IMR-90 (cell line): Measurements from ENCODE around the gene C11orf98. TPM values are rescaled to one million over a fixed set of nuclear protein-coding genes. Genes with fewer than 3 reads are reported as not detected.
A peak's percentile ranks its signal among the peaks of the same experiment; 100 is the strongest.

Experiments used
- ATAC-seq: fragments of 200-7000 bp; cut with Tn5 transposase; 2 replicates; pipeline ENCODE4 v1.9.1; 2020; ENCODE audit warnings: low read depth, mild to moderate bottlenecking, moderate library complexity
- BruUV-seq: library from RNA; stranded (reverse); fragments of 400-500 nt; replicated peaks from 2 replicates; lab custom pipeline; 2021; lab: Mats Ljungman, UMichigan
- CTCF ChIA-PET: fragments of 300-600 bp; formaldehyde crosslinking; extraction: SDS; loops from one replicate; lab custom pipeline; 2021; ENCODE audit warnings: antibody characterized with exemption; lab: Yijun Ruan, JAX
- POLR2A ChIA-PET: fragments of 300-600 bp; sonication (Branson Sonifier 250); formaldehyde crosslinking; loops from one replicate; lab custom pipeline; 2022; ENCODE audit warnings: antibody characterized with exemption; ENCODE audit not compliant: unreplicated experiment; lab: Charles Lee
- DNase-seq: peaks from one replicate; pipeline ENCODE4 v3.0.0; 2013
- H2AFZ ChIP-seq: replicated peaks from 2 replicates; pipeline ENCODE3; 2013; ENCODE audit warnings: low read length, mild to moderate bottlenecking; ENCODE audit not compliant: poor library complexity
- H2AK5ac ChIP-seq: 2 replicates; pipeline ENCODE4 v1.6.1; 2013; ENCODE audit warnings: low read depth, low read length, inconsistent platforms
- H2AK9ac ChIP-seq: replicated peaks from 2 replicates; pipeline ENCODE3; 2013; ENCODE audit warnings: mild to moderate bottlenecking, low read depth, low read length, moderate library complexity; ENCODE audit not compliant: poor library complexity
- H2BK120ac ChIP-seq: 2 replicates; pipeline ENCODE4 v1.6.1; 2013; ENCODE audit warnings: low read depth, low read length, inconsistent platforms
- H2BK15ac ChIP-seq: 3 replicates; pipeline ENCODE4 v1.6.1; 2013; ENCODE audit warnings: low read depth, low read length, inconsistent platforms
- H2BK20ac ChIP-seq: 2 replicates; pipeline ENCODE4 v1.6.1; 2013; ENCODE audit warnings: low read depth, mild to moderate bottlenecking, inconsistent platforms, low read length, moderate library complexity
- H2BK5ac ChIP-seq: 2 replicates; pipeline ENCODE4 v1.6.1; 2013; ENCODE audit warnings: mild to moderate bottlenecking, low read depth, low read length, inconsistent platforms; ENCODE audit not compliant: poor library complexity, severe bottlenecking
- H3K14ac ChIP-seq: replicated peaks from 2 replicates; pipeline ENCODE4 v1.6.1; 2013; ENCODE audit warnings: low read depth, low read length, inconsistent platforms
- H3K18ac ChIP-seq: 2 replicates; pipeline ENCODE4 v1.6.1; 2013; ENCODE audit warnings: low read depth, low read length, control low read depth
- H3K23ac ChIP-seq: 2 replicates; pipeline ENCODE4 v1.6.1; 2013; ENCODE audit warnings: low read depth, low read length, inconsistent platforms
- H3K27ac ChIP-seq: 2 replicates; pipeline ENCODE4 v1.5.1; 2013; ENCODE audit warnings: mild to moderate bottlenecking, control low read depth, low read length; ENCODE audit not compliant: insufficient read depth
- H3K27me3 ChIP-seq: 2 replicates; pipeline ENCODE4 v1.6.1; 2013; ENCODE audit warnings: low read length; ENCODE audit not compliant: control insufficient read depth, insufficient read depth
- H3K36me3 ChIP-seq: 2 replicates; pipeline ENCODE4 v1.6.1; 2013; ENCODE audit warnings: low read length, mixed read lengths; ENCODE audit not compliant: control insufficient read depth, insufficient read depth
- H3K4ac ChIP-seq: 2 replicates; pipeline ENCODE4 v1.6.1; 2013; ENCODE audit warnings: low read depth, low read length, inconsistent platforms
- H3K4me1 ChIP-seq: 2 replicates; pipeline ENCODE4 v1.6.1; 2013; ENCODE audit warnings: low read length, mixed read lengths; ENCODE audit not compliant: control insufficient read depth, insufficient read depth
- H3K4me2 ChIP-seq: 2 replicates; pipeline ENCODE4 v1.6.1; 2013; ENCODE audit warnings: low read depth, mild to moderate bottlenecking, control low read depth, low read length, moderate library complexity
- H3K4me3 ChIP-seq: 2 replicates; pipeline ENCODE4 v1.5.1; 2013; ENCODE audit warnings: low read depth, mild to moderate bottlenecking, control low read depth, low read length, moderate library complexity; ENCODE audit not compliant: insufficient read depth
- H3K56ac ChIP-seq: 2 replicates; pipeline ENCODE4 v1.6.1; 2013; ENCODE audit warnings: low read length, inconsistent platforms; ENCODE audit not compliant: insufficient read depth; ENCODE audit errors: extremely low read depth
- H3K79me1 ChIP-seq, 2 experiments: 2 replicates each; pipeline ENCODE4 v1.6.1; 2013; ENCODE audit warnings: low read length in 2 of 2, inconsistent platforms in 1 of 2, low read depth in 1 of 2
- H3K9ac ChIP-seq: 2 replicates; pipeline ENCODE4 v1.6.1; 2013; ENCODE audit warnings: low read depth, low read length, control low read depth
- H3K9me1 ChIP-seq: 2 replicates; pipeline ENCODE4 v1.6.1; 2013; ENCODE audit warnings: low read length, inconsistent platforms; ENCODE audit not compliant: insufficient read depth
- H3K9me3 ChIP-seq: 2 replicates; pipeline ENCODE4 v1.6.1; 2013; ENCODE audit warnings: low read length; ENCODE audit not compliant: control insufficient read depth, insufficient read depth
- H4K20me1 ChIP-seq: 2 replicates; pipeline ENCODE4 v1.6.1; 2013; ENCODE audit warnings: low read length, inconsistent platforms; ENCODE audit not compliant: insufficient read depth
- H4K5ac ChIP-seq: 2 replicates; pipeline ENCODE4 v1.6.1; 2013; ENCODE audit warnings: mild to moderate bottlenecking, low read depth, low read length, control low read depth
- H4K8ac ChIP-seq, 2 experiments: 2 replicates each; pipeline ENCODE4 v1.6.1; 2013; ENCODE audit warnings: low read depth in 2 of 2, low read length in 2 of 2, control low read depth in 1 of 2, inconsistent platforms in 1 of 2
- H4K91ac ChIP-seq: 2 replicates; pipeline ENCODE4 v1.6.1; 2013; ENCODE audit warnings: low read depth, low read length, inconsistent platforms; ENCODE audit not compliant: insufficient read depth
- BHLHE40 ChIP-seq: fragments of 150-350 bp; IDR thresholded peaks from 2 replicates; pipeline ENCODE4 v1.6.1; 2016; ENCODE audit warnings: mild to moderate bottlenecking, low read depth, low read length
- CEBPB ChIP-seq: IDR thresholded peaks from 2 replicates; pipeline ENCODE4 v1.6.1; 2012; ENCODE audit warnings: low read depth, low read length, improper control_type of control experiment
- CHD1 ChIP-seq: IDR thresholded peaks from 2 replicates; pipeline ENCODE4 v1.6.1; 2012; ENCODE audit warnings: low read depth, low read length, improper control_type of control experiment
- MAFK ChIP-seq: IDR thresholded peaks from 2 replicates; pipeline ENCODE4 v1.6.1; 2012; ENCODE audit warnings: low read depth, low read length, improper control_type of control experiment
- MAZ ChIP-seq: IDR thresholded peaks from 2 replicates; pipeline ENCODE4 v1.6.1; 2012; ENCODE audit warnings: low read depth, mild to moderate bottlenecking, low read length, improper control_type of control experiment, moderate library complexity, borderline replicate concordance
- MXI1 ChIP-seq: IDR thresholded peaks from 2 replicates; pipeline ENCODE4 v1.6.1; 2012; ENCODE audit warnings: low read depth, mild to moderate bottlenecking, low read length, moderate library complexity, borderline replicate concordance
- NFE2L2 ChIP-seq: fragments of 150-350 bp; IDR thresholded peaks from 2 replicates; pipeline ENCODE4 v1.6.1; 2016; ENCODE audit warnings: low read depth, mild to moderate bottlenecking, low read length
- RAD21 ChIP-seq: IDR thresholded peaks from 2 replicates; pipeline ENCODE4 v1.6.1; 2012; ENCODE audit warnings: low read length, improper control_type of control experiment
- RFX5 ChIP-seq: IDR thresholded peaks from 2 replicates; pipeline ENCODE4 v1.8.0; 2012; ENCODE audit warnings: low read depth, mild to moderate bottlenecking, low read length, moderate library complexity
- SMC3 ChIP-seq: fragments of 150-350 bp; IDR thresholded peaks from 2 replicates; pipeline ENCODE4 v1.6.1; 2016; ENCODE audit warnings: low read depth, mild to moderate bottlenecking, antibody characterized with exemption, low read length, moderate library complexity
- WGBS, 2 experiments: methylation state at CpG; one replicate each; pipeline versions ENCODE4 v1.1.5 to v1.1.7; 2013; ENCODE audit warnings: missing lambda C conversion rate in 2 of 2; ENCODE audit not compliant: insufficient read length in 1 of 2; ENCODE audit errors: extremely low coverage in 2 of 2; 5-methylcytosine and 5-hydroxymethylcytosine counted together
- dilution Hi-C: fragments of 300-500 bp; cut with HindIII; formaldehyde crosslinking; loops from one replicate; pipeline ENCODE4 v1.14.3; 2018; ENCODE audit warnings: low sequenced_read_pairs; ENCODE audit not compliant: unreplicated experiment
- in situ Hi-C: fragments of 300-500 bp; cut with MboI; formaldehyde crosslinking; loops from 3 replicates; pipeline ENCODE4 v1.14.3; 2019; ENCODE audit warnings: low sequenced_read_pairs, inconsistent platforms, mixed read lengths
- intact Hi-C: fragments of 100-400 bp; cut with micrococcal nuclease; formaldehyde crosslinking; loops from 2 replicates; pipeline ENCODE4 v1.10.0; 2022
- polyA plus RNA-seq, 3 experiments: library from polyadenylated mRNA; depleted of rRNA; stranded (reverse); fragments of >200 nt; gene quantifications; 2 replicates each; pipeline ENCODE4 v1.2.3, GENCODE V29; 2012; ENCODE audit warnings: low replicate concordance in 1 of 3
- total RNA-seq: library from RNA; depleted of rRNA; stranded (reverse); fragments of >200 nt; gene quantifications from 2 replicates; pipeline ENCODE4 v1.2.3, GENCODE V29; 2012
- TF ChIP-seq, protein P1 (sequence below): fragments of 150-350 bp; IDR thresholded peaks from 2 replicates; pipeline ENCODE4 v1.6.1; 2017; ENCODE audit warnings: mild to moderate bottlenecking, antibody characterized with exemption, low read length, low read depth
- TF ChIP-seq, protein P2 (sequence below): conservative IDR thresholded peaks from 2 replicates; pipeline ENCODE4 v1.5.1; 2012; ENCODE audit warnings: mild to moderate bottlenecking, low read depth, low read length, improper control_type of control experiment

Gene C11orf98
- total and polyA plus RNA-seq, 2 of the 4 experiments (the other 2 are of a cell fraction): 41.2 to 62.3 TPM

DNA sequence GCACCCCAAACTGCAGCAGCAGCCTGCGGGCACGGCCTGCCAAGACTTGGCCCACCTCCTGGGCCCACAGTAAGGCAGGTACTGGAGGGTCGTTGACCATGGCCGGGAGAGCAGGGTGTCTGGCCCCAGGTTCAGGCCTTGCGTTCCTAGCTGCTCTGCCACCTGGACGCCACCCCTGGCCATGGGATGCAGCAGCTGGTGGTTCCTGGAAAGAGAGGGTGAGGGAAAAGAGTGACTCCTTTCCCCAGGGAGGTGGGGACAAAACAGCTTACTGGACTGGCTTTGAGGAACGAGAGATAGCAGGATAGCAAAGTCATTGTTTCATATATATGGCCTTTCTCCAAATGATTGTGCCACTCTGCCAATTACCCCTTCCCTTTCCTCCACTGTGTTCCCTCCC is 40.4 kb upstream of the C11orf98 start:
- peak overlapping the region; percentile 98 for H2AFZ ChIP-seq
- H2AK5ac ChIP-seq: peak overlapping the region; percentile 52
- ATAC-seq (no peak), DNase-seq (no peak)
- H3K27ac ChIP-seq: peak overlapping the region; percentile 15
- peaks cover 9% of the 10 kb centered on the region for H3K36me3 ChIP-seq
- no peak overlapping the region for H4K5ac ChIP-seq
- H3K4ac ChIP-seq: peak overlapping the region; percentile 90
- peak overlapping the region; percentile 41 for H2BK5ac ChIP-seq
- H4K8ac ChIP-seq: peak overlapping the region; percentile 1 to 14; a peak in 2 of 4 replicates
- peaks cover 17% of the 10 kb centered on the region for H3K9me1 ChIP-seq
- H3K9me3 ChIP-seq: no peaks in the 10 kb centered on the region
- H3K79me1 ChIP-seq: peaks cover 18 to 51% of the 10 kb centered on the region in 2 experiments
- no peaks in the 10 kb centered on the region for H3K27me3 ChIP-seq
- 83% methylated on average over 1 of the region's 7 CpGs; no CpG with 5 or more reads in 1 of the 2 experiments for WGBS, 2 experiments
- intact Hi-C loops: no loop called here
- H3K18ac ChIP-seq: no peak overlapping the region
- in situ Hi-C loops: no loop called here
- H3K14ac ChIP-seq: peak overlapping the region; percentile 97
- TF ChIP-seq CEBPB: no peak
- TF ChIP-seq RFX5: no peak
- no peak for TF ChIP-seq BHLHE40
- TF ChIP-seq MAFK: no peak
- TF ChIP-seq, protein P1, sequence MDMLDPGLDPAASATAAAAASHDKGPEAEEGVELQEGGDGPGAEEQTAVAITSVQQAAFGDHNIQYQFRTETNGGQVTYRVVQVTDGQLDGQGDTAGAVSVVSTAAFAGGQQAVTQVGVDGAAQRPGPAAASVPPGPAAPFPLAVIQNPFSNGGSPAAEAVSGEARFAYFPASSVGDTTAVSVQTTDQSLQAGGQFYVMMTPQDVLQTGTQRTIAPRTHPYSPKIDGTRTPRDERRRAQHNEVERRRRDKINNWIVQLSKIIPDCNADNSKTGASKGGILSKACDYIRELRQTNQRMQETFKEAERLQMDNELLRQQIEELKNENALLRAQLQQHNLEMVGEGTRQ: no peak
- no peak for TF ChIP-seq MAZ
- TF ChIP-seq, protein P2, sequence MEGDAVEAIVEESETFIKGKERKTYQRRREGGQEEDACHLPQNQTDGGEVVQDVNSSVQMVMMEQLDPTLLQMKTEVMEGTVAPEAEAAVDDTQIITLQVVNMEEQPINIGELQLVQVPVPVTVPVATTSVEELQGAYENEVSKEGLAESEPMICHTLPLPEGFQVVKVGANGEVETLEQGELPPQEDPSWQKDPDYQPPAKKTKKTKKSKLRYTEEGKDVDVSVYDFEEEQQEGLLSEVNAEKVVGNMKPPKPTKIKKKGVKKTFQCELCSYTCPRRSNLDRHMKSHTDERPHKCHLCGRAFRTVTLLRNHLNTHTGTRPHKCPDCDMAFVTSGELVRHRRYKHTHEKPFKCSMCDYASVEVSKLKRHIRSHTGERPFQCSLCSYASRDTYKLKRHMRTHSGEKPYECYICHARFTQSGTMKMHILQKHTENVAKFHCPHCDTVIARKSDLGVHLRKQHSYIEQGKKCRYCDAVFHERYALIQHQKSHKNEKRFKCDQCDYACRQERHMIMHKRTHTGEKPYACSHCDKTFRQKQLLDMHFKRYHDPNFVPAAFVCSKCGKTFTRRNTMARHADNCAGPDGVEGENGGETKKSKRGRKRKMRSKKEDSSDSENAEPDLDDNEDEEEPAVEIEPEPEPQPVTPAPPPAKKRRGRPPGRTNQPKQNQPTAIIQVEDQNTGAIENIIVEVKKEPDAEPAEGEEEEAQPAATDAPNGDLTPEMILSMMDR: no peak
- TF ChIP-seq MXI1: no peak
- no peak for TF ChIP-seq NFE2L2
- TF ChIP-seq RAD21: no peak
- no peak for TF ChIP-seq CHD1
- TF ChIP-seq SMC3: no peak
- peak overlapping the region; percentile 79 for H3K9ac ChIP-seq
- 0 out of 3 replicates have a peak overlapping the region, but pooled peaks have one; percentile 8 for H2BK15ac ChIP-seq
- H3K23ac ChIP-seq: peak overlapping the region; percentile 99
- H2AK9ac ChIP-seq: peak overlapping the region; percentile 91
- ChIA-PET CTCF (interaction anchor here (0.9 to 1.9 kb wide), 4 partner anchors 11 to 81 kb away, joined by 3 to 6 read pairs (median 4); partner anchors contain the start of gene LRRN4CL), POLR2A (interaction anchor here (0.5 to 1.1 kb wide), 2 partner anchors 21 to 603 kb away, joined by 3 to 11 read pairs; no protein-coding TSS in a partner anchor)
- peak overlapping the region; percentile 75; the same call in 1 of the 2 replicates for H3K56ac ChIP-seq
- dilution Hi-C loops: no loop called here
- no peak overlapping the region for H2BK20ac ChIP-seq
- peak overlapping the region; percentile 55; the same call in 1 of the 2 replicates for H3K4me3 ChIP-seq
- H4K91ac ChIP-seq: no peak overlapping the region
- BruUV-seq: no TSS peak
- H4K20me1 ChIP-seq: no peaks in the 10 kb centered on the region
- H3K4me2 ChIP-seq: peak overlapping the region; percentile 88
- peak overlapping the region; percentile 80; the same call in 1 of the 2 replicates for H2BK120ac ChIP-seq
- H3K4me1 ChIP-seq: peaks cover 16% of the 10 kb centered on the region
